IMR-90 (cell line): ENCODE measurements around the gene SMLR1. TPM values are rescaled to one million over a fixed set of nuclear protein-coding genes. Genes with fewer than 3 reads are reported as not detected.

Experiments used
- ATAC-seq: fragments of 200-7000 bp; cut with Tn5 transposase; 2 replicates; pipeline ENCODE4 v1.9.1; 2020; ENCODE audit warnings: low read depth, mild to moderate bottlenecking, moderate library complexity
- BruUV-seq: library from RNA; stranded (reverse); fragments of 400-500 nt; replicated peaks from 2 replicates; lab custom pipeline; 2021; lab: Mats Ljungman, UMichigan
- CTCF ChIA-PET: fragments of 300-600 bp; formaldehyde crosslinking; extraction: SDS; loops from one replicate; lab custom pipeline; 2021; ENCODE audit warnings: antibody characterized with exemption; lab: Yijun Ruan, JAX
- POLR2A ChIA-PET: fragments of 300-600 bp; sonication (Branson Sonifier 250); formaldehyde crosslinking; loops from one replicate; lab custom pipeline; 2022; ENCODE audit warnings: antibody characterized with exemption; ENCODE audit not compliant: unreplicated experiment; lab: Charles Lee
- DNase-seq: peaks from one replicate; pipeline ENCODE4 v3.0.0; 2013
- H2AFZ ChIP-seq: replicated peaks from 2 replicates; pipeline ENCODE3; 2013; ENCODE audit warnings: low read length, mild to moderate bottlenecking; ENCODE audit not compliant: poor library complexity
- H2AK5ac ChIP-seq: 2 replicates; pipeline ENCODE4 v1.6.1; 2013; ENCODE audit warnings: low read depth, low read length, inconsistent platforms
- H2AK9ac ChIP-seq: replicated peaks from 2 replicates; pipeline ENCODE3; 2013; ENCODE audit warnings: mild to moderate bottlenecking, low read depth, low read length, moderate library complexity; ENCODE audit not compliant: poor library complexity
- H2BK120ac ChIP-seq: 2 replicates; pipeline ENCODE4 v1.6.1; 2013; ENCODE audit warnings: low read depth, low read length, inconsistent platforms
- H2BK15ac ChIP-seq: 3 replicates; pipeline ENCODE4 v1.6.1; 2013; ENCODE audit warnings: low read depth, low read length, inconsistent platforms
- H2BK20ac ChIP-seq: 2 replicates; pipeline ENCODE4 v1.6.1; 2013; ENCODE audit warnings: low read depth, mild to moderate bottlenecking, inconsistent platforms, low read length, moderate library complexity
- H2BK5ac ChIP-seq: 2 replicates; pipeline ENCODE4 v1.6.1; 2013; ENCODE audit warnings: mild to moderate bottlenecking, low read depth, low read length, inconsistent platforms; ENCODE audit not compliant: poor library complexity, severe bottlenecking
- H3K14ac ChIP-seq: replicated peaks from 2 replicates; pipeline ENCODE4 v1.6.1; 2013; ENCODE audit warnings: low read depth, low read length, inconsistent platforms
- H3K18ac ChIP-seq: 2 replicates; pipeline ENCODE4 v1.6.1; 2013; ENCODE audit warnings: low read depth, low read length, control low read depth
- H3K23ac ChIP-seq: 2 replicates; pipeline ENCODE4 v1.6.1; 2013; ENCODE audit warnings: low read depth, low read length, inconsistent platforms
- H3K27ac ChIP-seq: 2 replicates; pipeline ENCODE4 v1.5.1; 2013; ENCODE audit warnings: mild to moderate bottlenecking, control low read depth, low read length; ENCODE audit not compliant: insufficient read depth
- H3K27me3 ChIP-seq: 2 replicates; pipeline ENCODE4 v1.6.1; 2013; ENCODE audit warnings: low read length; ENCODE audit not compliant: control insufficient read depth, insufficient read depth
- H3K36me3 ChIP-seq: 2 replicates; pipeline ENCODE4 v1.6.1; 2013; ENCODE audit warnings: low read length, mixed read lengths; ENCODE audit not compliant: control insufficient read depth, insufficient read depth
- H3K4ac ChIP-seq: 2 replicates; pipeline ENCODE4 v1.6.1; 2013; ENCODE audit warnings: low read depth, low read length, inconsistent platforms
- H3K4me1 ChIP-seq: 2 replicates; pipeline ENCODE4 v1.6.1; 2013; ENCODE audit warnings: low read length, mixed read lengths; ENCODE audit not compliant: control insufficient read depth, insufficient read depth
- H3K4me2 ChIP-seq: 2 replicates; pipeline ENCODE4 v1.6.1; 2013; ENCODE audit warnings: low read depth, mild to moderate bottlenecking, control low read depth, low read length, moderate library complexity
- H3K4me3 ChIP-seq: 2 replicates; pipeline ENCODE4 v1.5.1; 2013; ENCODE audit warnings: low read depth, mild to moderate bottlenecking, control low read depth, low read length, moderate library complexity; ENCODE audit not compliant: insufficient read depth
- H3K56ac ChIP-seq: 2 replicates; pipeline ENCODE4 v1.6.1; 2013; ENCODE audit warnings: low read length, inconsistent platforms; ENCODE audit not compliant: insufficient read depth; ENCODE audit errors: extremely low read depth
- H3K79me1 ChIP-seq, 2 experiments: 2 replicates each; pipeline ENCODE4 v1.6.1; 2013; ENCODE audit warnings: low read length in 2 of 2, inconsistent platforms in 1 of 2, low read depth in 1 of 2
- H3K9ac ChIP-seq: 2 replicates; pipeline ENCODE4 v1.6.1; 2013; ENCODE audit warnings: low read depth, low read length, control low read depth
- H3K9me1 ChIP-seq: 2 replicates; pipeline ENCODE4 v1.6.1; 2013; ENCODE audit warnings: low read length, inconsistent platforms; ENCODE audit not compliant: insufficient read depth
- H3K9me3 ChIP-seq: 2 replicates; pipeline ENCODE4 v1.6.1; 2013; ENCODE audit warnings: low read length; ENCODE audit not compliant: control insufficient read depth, insufficient read depth
- H4K20me1 ChIP-seq: 2 replicates; pipeline ENCODE4 v1.6.1; 2013; ENCODE audit warnings: low read length, inconsistent platforms; ENCODE audit not compliant: insufficient read depth
- H4K5ac ChIP-seq: 2 replicates; pipeline ENCODE4 v1.6.1; 2013; ENCODE audit warnings: mild to moderate bottlenecking, low read depth, low read length, control low read depth
- H4K8ac ChIP-seq, 2 experiments: 2 replicates each; pipeline ENCODE4 v1.6.1; 2013; ENCODE audit warnings: low read depth in 2 of 2, low read length in 2 of 2, control low read depth in 1 of 2, inconsistent platforms in 1 of 2
- H4K91ac ChIP-seq: 2 replicates; pipeline ENCODE4 v1.6.1; 2013; ENCODE audit warnings: low read depth, low read length, inconsistent platforms; ENCODE audit not compliant: insufficient read depth
- BHLHE40 ChIP-seq: fragments of 150-350 bp; IDR thresholded peaks from 2 replicates; pipeline ENCODE4 v1.6.1; 2016; ENCODE audit warnings: mild to moderate bottlenecking, low read depth, low read length
- CEBPB ChIP-seq: IDR thresholded peaks from 2 replicates; pipeline ENCODE4 v1.6.1; 2012; ENCODE audit warnings: low read depth, low read length, improper control_type of control experiment
- CHD1 ChIP-seq: IDR thresholded peaks from 2 replicates; pipeline ENCODE4 v1.6.1; 2012; ENCODE audit warnings: low read depth, low read length, improper control_type of control experiment
- FOS ChIP-seq: fragments of 150-350 bp; IDR thresholded peaks from 2 replicates; pipeline ENCODE4 v1.6.1; 2016; ENCODE audit warnings: low read depth, low read length
- MAFK ChIP-seq: IDR thresholded peaks from 2 replicates; pipeline ENCODE4 v1.6.1; 2012; ENCODE audit warnings: low read depth, low read length, improper control_type of control experiment
- MAZ ChIP-seq: IDR thresholded peaks from 2 replicates; pipeline ENCODE4 v1.6.1; 2012; ENCODE audit warnings: low read depth, mild to moderate bottlenecking, low read length, improper control_type of control experiment, moderate library complexity, borderline replicate concordance
- MXI1 ChIP-seq: IDR thresholded peaks from 2 replicates; pipeline ENCODE4 v1.6.1; 2012; ENCODE audit warnings: low read depth, mild to moderate bottlenecking, low read length, moderate library complexity, borderline replicate concordance
- NFE2L2 ChIP-seq: fragments of 150-350 bp; IDR thresholded peaks from 2 replicates; pipeline ENCODE4 v1.6.1; 2016; ENCODE audit warnings: low read depth, mild to moderate bottlenecking, low read length
- POLR2A ChIP-seq: IDR thresholded peaks from 2 replicates; pipeline ENCODE4 v1.6.1; 2012; ENCODE audit warnings: mild to moderate bottlenecking, low read depth, low read length
- RAD21 ChIP-seq: IDR thresholded peaks from 2 replicates; pipeline ENCODE4 v1.6.1; 2012; ENCODE audit warnings: low read length, improper control_type of control experiment
- RCOR1 ChIP-seq: IDR thresholded peaks from 2 replicates; pipeline ENCODE4 v1.6.1; 2012; ENCODE audit warnings: mild to moderate bottlenecking, low read length, improper control_type of control experiment; ENCODE audit not compliant: insufficient replicate concordance
- RFX5 ChIP-seq: IDR thresholded peaks from 2 replicates; pipeline ENCODE4 v1.8.0; 2012; ENCODE audit warnings: low read depth, mild to moderate bottlenecking, low read length, moderate library complexity
- SMC3 ChIP-seq: fragments of 150-350 bp; IDR thresholded peaks from 2 replicates; pipeline ENCODE4 v1.6.1; 2016; ENCODE audit warnings: low read depth, mild to moderate bottlenecking, antibody characterized with exemption, low read length, moderate library complexity
- WGBS, 2 experiments: methylation state at CpG; one replicate each; pipeline versions ENCODE4 v1.1.5 to v1.1.7; 2013; ENCODE audit warnings: missing lambda C conversion rate in 2 of 2; ENCODE audit not compliant: insufficient read length in 1 of 2; ENCODE audit errors: extremely low coverage in 2 of 2; 5-methylcytosine and 5-hydroxymethylcytosine counted together
- dilution Hi-C: fragments of 300-500 bp; cut with HindIII; formaldehyde crosslinking; loops from one replicate; pipeline ENCODE4 v1.14.3; 2018; ENCODE audit warnings: low sequenced_read_pairs; ENCODE audit not compliant: unreplicated experiment
- in situ Hi-C: fragments of 300-500 bp; cut with MboI; formaldehyde crosslinking; loops from 3 replicates; pipeline ENCODE4 v1.14.3; 2019; ENCODE audit warnings: low sequenced_read_pairs, inconsistent platforms, mixed read lengths
- intact Hi-C: fragments of 100-400 bp; cut with micrococcal nuclease; formaldehyde crosslinking; loops from 2 replicates; pipeline ENCODE4 v1.10.0; 2022
- polyA plus RNA-seq, 3 experiments: library from polyadenylated mRNA; depleted of rRNA; stranded (reverse); fragments of >200 nt; gene quantifications; 2 replicates each; pipeline ENCODE4 v1.2.3, GENCODE V29; 2012; ENCODE audit warnings: low replicate concordance in 1 of 3
- total RNA-seq: library from RNA; depleted of rRNA; stranded (reverse); fragments of >200 nt; gene quantifications from 2 replicates; pipeline ENCODE4 v1.2.3, GENCODE V29; 2012
- TF ChIP-seq, protein P1 (sequence below): conservative IDR thresholded peaks from 2 replicates; pipeline ENCODE4 v1.5.1; 2012; ENCODE audit warnings: mild to moderate bottlenecking, low read depth, low read length, improper control_type of control experiment
- TF ChIP-seq, protein P2 (sequence below): fragments of 150-350 bp; IDR thresholded peaks from 2 replicates; pipeline ENCODE4 v1.6.1; 2017; ENCODE audit warnings: mild to moderate bottlenecking, antibody characterized with exemption, low read length, low read depth
- TF ChIP-seq, protein P3 (sequence below): fragments of 150-350 bp; IDR thresholded peaks from 2 replicates; pipeline ENCODE4 v1.6.1; 2016; ENCODE audit warnings: low read depth, mild to moderate bottlenecking, low read length, moderate library complexity, borderline replicate concordance

Gene SMLR1
- total and polyA plus RNA-seq, 2 of the 4 experiments (the other 2 are of a cell fraction) = not detected

DNA sequence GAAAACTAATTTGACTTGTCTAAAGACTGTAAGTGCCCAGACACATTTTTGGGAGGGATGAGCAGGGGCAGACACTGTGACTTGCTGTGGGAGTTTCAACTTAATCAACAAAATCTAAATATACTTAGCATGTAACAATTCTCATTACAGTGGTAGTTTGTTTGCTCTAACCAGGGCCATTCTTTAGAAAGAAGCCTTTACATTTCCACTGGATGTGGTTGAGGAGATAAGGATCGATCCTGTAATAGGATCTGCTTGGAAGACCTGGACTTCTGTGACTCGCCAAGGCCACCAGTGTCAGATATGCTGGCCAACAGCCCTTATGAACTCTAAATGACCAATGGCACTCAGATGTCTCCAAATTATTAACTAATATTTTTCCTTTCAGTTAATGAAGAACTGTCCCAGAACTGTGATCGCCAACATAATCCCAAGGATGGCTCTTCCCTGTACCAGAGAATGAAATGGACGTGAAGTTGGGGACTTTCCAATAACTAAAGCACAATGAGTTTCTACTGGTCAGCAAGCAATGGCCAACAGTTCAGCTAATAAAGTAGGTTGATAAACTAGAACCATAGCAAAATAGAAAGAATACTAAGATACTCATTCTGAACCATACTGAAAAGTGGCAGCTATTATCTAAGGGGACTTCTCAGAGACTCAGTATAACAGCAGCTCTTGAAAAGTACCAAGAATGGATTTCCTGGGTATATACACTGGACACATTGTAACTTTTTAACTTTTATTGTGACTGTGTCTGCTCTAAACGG lies 7.5 kb downstream of the SMLR1 start:
- no peak overlapping the region for H4K8ac ChIP-seq
- H3K23ac ChIP-seq = no peak overlapping the region
- H3K9me3 ChIP-seq = no peaks in the 10 kb centered on the region
- H2BK15ac ChIP-seq = no peak overlapping the region
- no peak overlapping the region for H3K4me3 ChIP-seq
- H4K91ac ChIP-seq = no peak overlapping the region
- no peak overlapping the region for H3K27ac ChIP-seq
- no peak overlapping the region for H2BK20ac ChIP-seq
- no peak overlapping the region for H2BK5ac ChIP-seq
- intact Hi-C loops (no loop called here), in situ Hi-C loops (no loop called here), dilution Hi-C loops (no loop called here)
- no CpG with 5 or more reads among the region's 5 CpGs for WGBS, 2 experiments
- no peak overlapping the region for H3K56ac ChIP-seq
- H2BK120ac ChIP-seq = no peak overlapping the region
- H3K14ac ChIP-seq = no peak overlapping the region
- no peak overlapping the region for H2AK5ac ChIP-seq
- no peak overlapping the region for H2AK9ac ChIP-seq
- POLR2A ChIA-PET = interaction anchor here (0.6 kb wide), 1 partner anchor 114 kb away, joined by 9 read pairs; no protein-coding TSS in a partner anchor
- no peak overlapping the region for H3K4ac ChIP-seq
- CTCF ChIA-PET = no interaction called here
- H3K9me1 ChIP-seq = 0 out of 2 replicates have a peak, but pooled peaks cover 3% of the 10 kb centered on the region
- no peak overlapping the region for H3K4me2 ChIP-seq
- DNase-seq (no peak), ATAC-seq (no peak)
- TF ChIP-seq RFX5 = no peak
- no peak for TF ChIP-seq POLR2A
- TF ChIP-seq, protein P1, sequence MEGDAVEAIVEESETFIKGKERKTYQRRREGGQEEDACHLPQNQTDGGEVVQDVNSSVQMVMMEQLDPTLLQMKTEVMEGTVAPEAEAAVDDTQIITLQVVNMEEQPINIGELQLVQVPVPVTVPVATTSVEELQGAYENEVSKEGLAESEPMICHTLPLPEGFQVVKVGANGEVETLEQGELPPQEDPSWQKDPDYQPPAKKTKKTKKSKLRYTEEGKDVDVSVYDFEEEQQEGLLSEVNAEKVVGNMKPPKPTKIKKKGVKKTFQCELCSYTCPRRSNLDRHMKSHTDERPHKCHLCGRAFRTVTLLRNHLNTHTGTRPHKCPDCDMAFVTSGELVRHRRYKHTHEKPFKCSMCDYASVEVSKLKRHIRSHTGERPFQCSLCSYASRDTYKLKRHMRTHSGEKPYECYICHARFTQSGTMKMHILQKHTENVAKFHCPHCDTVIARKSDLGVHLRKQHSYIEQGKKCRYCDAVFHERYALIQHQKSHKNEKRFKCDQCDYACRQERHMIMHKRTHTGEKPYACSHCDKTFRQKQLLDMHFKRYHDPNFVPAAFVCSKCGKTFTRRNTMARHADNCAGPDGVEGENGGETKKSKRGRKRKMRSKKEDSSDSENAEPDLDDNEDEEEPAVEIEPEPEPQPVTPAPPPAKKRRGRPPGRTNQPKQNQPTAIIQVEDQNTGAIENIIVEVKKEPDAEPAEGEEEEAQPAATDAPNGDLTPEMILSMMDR = no peak
- TF ChIP-seq SMC3 = no peak
- TF ChIP-seq, protein P2, sequence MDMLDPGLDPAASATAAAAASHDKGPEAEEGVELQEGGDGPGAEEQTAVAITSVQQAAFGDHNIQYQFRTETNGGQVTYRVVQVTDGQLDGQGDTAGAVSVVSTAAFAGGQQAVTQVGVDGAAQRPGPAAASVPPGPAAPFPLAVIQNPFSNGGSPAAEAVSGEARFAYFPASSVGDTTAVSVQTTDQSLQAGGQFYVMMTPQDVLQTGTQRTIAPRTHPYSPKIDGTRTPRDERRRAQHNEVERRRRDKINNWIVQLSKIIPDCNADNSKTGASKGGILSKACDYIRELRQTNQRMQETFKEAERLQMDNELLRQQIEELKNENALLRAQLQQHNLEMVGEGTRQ = no peak
- no peak for TF ChIP-seq RAD21
- no peak for TF ChIP-seq CHD1
- TF ChIP-seq MAFK = no peak
- TF ChIP-seq NFE2L2 = no peak
- TF ChIP-seq, protein P3, sequence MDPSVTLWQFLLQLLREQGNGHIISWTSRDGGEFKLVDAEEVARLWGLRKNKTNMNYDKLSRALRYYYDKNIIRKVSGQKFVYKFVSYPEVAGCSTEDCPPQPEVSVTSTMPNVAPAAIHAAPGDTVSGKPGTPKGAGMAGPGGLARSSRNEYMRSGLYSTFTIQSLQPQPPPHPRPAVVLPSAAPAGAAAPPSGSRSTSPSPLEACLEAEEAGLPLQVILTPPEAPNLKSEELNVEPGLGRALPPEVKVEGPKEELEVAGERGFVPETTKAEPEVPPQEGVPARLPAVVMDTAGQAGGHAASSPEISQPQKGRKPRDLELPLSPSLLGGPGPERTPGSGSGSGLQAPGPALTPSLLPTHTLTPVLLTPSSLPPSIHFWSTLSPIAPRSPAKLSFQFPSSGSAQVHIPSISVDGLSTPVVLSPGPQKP = no peak
- no peak for TF ChIP-seq BHLHE40
- TF ChIP-seq RCOR1 = no peak
- no peak for TF ChIP-seq MXI1
- TF ChIP-seq CEBPB = no peak
- TF ChIP-seq MAZ = no peak
- no peak for TF ChIP-seq FOS
- H4K20me1 ChIP-seq = no peaks in the 10 kb centered on the region
- peaks cover 12% of the 10 kb centered on the region for H3K36me3 ChIP-seq
- H3K9ac ChIP-seq = no peak overlapping the region
- H2AFZ ChIP-seq = no peak overlapping the region
- H3K4me1 ChIP-seq = no peaks in the 10 kb centered on the region
- BruUV-seq = no TSS peak
- H3K79me1 ChIP-seq = no peaks in the 10 kb centered on the region
- H3K27me3 ChIP-seq = no peaks in the 10 kb centered on the region
- no peak overlapping the region for H3K18ac ChIP-seq
- no peak overlapping the region for H4K5ac ChIP-seq
